NCI-H524 (cell line): ENCODE measurements around the gene BAG1.

Experiments
- DNase-seq, 2 experiments: peaks; one replicate each; lab custom pipeline; 2025; lab: John Stamatoyannopoulos, UW

BAG1 gene

GRCh38 chr9:33241298-33241697 is 23.2 kb downstream of the BAG1 start:
- DNase-seq: no peak

DNA sequence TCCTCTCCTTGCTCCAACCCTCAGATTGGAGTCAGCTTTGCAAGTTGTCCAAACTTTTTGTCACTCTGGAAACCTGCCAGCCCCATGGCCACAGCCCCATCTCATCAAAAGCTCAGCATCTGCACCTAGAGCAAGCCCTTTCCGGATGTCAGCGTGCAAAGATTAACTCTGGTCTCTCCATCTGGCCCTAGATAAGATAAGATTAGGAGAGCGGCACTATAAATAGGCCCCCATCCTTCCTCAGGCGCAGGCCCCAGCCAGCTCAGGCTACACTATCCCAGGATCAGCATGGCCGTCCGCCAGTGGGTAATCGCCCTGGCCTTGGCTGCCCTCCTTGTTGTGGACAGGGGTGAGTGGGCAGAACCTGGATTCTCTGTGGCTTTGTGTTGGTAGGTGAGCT is 24.6 kb downstream of the BAG1 start, which contains the start of gene SPINK4:
Gene SPINK4 (plus strand): TSS at position 247 of the 400 bp plus-strand sequence. CDS start 42 bp downstream, at position 289.
- DNase-seq: peak; percentile 71 to 90

DNA sequence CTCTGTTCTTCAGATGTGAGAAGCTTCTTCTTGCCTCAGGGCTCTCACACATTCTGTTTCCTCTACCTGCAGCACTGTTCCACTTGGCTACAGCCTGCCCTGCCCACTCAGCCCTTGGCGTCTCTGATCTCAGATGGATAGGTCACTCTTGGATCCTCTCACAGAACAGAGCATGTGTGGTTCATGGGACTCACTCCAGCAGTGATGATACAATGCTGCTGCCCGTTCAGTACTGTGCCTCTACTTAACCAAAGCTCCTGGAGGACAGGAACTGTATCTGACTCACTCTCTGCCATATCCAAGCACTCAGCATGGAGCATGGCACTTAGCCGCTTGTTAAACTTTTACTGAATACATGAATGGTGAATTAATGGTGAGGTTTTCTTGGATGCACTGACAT is 27.9 kb downstream of the BAG1 start:
- no peak for DNase-seq

- DNase-seq: no peak
These were observed 29.7 kb downstream of the BAG1 start for GRCh38 chr9:33234511-33235467.

DNA sequence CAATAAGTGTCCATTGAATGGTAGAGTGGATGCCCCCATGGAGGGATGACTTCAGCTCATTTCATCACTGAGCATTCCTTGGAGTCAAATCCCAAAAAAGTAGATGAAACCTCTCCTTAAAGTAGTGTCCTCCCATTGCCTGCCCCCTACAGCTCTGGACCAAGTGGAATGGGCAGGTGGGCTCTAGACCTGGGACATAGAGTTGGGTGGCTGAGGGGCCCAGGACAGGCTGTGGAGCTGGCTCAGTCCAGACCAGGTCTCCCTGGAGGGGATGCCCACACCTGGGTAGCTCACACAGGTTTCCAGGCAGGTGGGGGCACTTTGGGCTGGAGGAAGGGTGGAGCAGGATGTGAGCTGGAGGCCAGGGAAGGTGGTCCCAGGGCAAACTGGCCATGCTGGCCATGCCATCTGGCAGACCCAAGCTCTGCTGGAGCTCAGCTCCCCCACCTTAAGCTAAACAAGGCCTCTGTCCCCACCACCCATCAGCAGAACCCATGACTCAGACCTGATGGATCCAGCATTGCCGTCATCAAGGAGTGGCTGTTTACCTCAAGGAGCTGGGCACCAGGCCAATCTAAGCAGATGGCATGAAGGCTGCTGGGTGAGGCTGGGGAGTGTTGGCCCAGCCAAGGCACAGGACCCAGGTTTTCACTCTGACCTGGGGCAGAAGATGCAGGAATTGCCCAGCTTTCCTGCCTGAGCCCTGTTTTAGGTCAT is 30.7 kb downstream of the BAG1 start:
- DNase-seq: peak; percentile 82 to 93

DNA sequence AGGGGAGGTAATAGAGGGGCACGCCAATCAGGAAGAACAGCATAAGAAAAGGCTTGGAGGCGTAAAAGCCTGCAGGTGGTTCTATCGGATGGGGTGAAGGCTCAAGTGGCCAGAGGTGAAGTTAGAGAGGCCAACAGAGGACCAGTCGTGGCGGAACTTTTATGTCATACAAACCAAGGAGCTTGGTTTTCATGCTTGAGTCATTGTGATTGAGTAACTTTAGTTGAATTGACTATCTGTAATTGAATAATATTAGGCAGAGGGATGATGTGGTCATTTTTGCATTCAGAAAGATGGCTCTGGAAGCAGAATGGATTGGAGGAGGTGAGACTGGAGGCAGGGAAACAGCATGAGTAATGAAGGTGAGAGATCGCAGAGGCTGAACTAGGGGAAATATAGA is 31.7 kb downstream of the BAG1 start:
- no peak for DNase-seq

DNA sequence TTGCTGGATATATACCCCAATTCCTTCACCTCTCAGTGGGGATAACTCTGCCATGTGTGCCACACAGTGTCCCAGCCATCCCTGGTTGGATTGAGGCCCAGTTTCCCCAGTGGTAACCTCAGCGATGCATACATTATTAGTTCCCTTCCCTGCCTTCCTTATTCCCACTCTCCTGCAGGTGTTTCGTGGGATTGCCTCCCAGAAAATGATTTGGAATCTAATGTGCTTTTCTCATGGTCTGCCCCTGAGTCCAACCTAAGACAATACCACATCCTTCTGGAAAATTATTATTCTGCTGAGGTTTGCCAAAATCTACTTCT is 32.9 kb downstream of the BAG1 start:
- DNase-seq: no peak

DNA sequence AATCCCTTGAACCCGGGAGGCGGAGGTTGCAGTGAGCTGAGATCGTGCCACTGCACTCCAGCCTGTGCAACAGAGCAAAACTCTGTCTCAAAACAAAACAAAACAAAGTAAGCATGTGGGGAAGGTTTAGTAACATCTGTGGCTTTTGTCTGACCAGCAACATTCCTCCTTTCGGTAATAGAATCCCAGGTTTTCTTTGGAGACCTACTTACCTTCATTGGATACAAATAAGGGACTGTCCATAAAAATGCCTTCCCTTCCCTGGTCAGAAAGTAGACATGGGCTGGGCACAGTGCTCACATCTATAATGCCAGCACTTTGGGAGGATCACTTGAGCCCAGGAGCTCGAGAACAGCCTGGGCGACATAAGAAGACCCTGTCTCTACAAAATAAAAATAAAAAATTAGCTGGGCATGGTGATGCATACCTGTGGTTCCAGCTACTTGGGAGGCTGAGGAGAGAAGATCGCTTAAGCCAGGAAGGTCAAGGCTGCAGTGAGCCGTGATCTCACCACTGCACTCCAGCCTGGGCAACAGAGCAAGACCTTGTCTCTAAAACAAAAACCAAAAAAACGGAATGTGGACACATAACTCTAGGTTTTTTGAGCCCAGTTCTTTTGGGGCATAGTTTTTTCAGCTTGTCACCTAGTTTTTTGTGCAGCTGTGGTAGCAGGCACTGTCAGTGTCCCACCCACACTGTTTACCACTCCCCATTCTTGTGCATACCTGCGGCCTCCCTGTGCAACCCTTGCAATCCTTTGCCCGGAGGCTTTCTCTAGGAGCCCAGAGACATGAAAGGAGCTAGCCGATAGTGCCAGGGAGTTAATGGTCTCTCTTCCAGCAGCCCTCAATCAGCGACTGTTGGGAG is 33.5 kb downstream of the BAG1 start:
- no peak for DNase-seq

GRCh38 chr9:33229359-33230114 is 35.0 kb downstream of the BAG1 start:
- peak in 1 of 2 experiments; percentile 20 for DNase-seq

GRCh38 chr9:33228606-33229005 is 35.9 kb downstream of the BAG1 start:
- no peak for DNase-seq

DNA sequence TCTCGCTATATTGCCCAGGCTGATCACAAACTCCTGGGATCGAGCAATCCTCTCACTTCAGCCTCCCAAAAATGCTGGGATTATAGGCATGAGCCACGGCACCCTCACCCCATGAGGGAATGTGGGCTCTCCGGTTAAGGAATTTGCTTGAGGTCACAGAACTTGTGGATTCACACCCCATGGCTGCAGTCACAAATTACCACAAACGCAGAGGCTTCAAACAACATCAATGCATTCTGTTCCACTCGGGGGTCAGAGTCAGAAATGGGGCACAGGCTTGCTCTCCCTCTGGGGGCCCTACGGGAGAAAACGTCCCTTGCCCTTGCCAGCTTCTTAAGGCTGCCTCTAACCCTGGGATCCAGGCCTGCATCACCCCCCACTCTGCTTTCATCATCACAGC is 36.8 kb downstream of the BAG1 start:
- DNase-seq: no peak

DNA sequence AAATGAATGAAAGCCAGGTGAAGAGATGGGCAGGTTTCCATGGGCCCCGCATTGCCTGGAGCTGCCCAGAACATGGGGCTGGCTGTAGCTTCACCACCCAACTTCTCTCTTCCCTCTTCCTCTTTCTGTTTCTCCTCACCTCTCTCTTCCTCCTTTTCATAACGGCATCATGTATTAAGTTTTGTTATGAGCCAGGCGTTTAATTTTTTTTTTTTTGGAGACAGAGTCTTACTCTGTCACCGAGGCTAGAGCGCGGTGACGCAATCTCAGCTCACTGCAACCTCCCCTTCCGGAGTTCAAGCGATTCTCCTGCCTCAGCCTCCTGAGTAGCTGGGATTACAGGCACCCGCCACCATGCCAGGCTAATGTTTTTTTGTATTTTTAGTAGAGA is 37.5 kb downstream of the BAG1 start:
- no peak for DNase-seq

DNA sequence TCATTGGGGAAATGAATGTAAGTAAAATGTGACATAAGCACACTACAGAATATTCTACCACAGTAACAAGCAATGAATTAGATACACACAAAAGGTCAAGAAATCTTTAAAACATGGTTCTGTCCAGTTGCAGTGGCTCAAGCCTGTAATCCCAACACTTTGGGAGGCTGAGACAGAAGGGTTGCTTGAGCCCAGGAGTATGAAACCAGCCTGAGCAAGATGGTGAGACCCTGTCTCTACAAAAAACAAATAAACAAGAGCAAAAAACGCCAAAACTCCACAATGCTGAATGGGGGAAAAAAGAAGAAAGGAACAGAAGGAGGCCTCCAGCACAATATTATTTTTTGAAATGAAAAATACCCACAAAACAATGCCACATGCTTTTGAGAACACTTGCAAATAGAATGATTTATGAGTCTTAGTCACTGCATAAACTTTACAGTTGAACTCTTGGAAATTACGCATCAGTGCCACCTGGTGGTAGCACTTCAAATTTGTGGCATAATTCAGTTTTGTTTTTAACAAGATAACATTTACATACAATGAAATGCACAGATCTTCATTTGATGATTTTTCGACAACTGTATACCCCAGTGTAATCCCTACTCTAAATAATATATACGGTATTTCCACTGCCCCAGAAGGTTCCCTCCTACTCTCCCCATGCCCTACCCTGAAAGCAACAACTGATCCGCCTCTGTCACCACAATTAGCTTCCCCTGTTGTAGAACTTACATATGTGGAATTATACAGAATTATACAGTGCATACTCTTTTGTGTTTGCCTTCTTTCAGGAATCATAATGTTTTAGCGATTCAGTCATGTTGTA is 39.0 kb downstream of the BAG1 start:
- DNase-seq: peak in 1 of 2 experiments; percentile 55

GRCh38 chr9:33223696-33224095 is 40.8 kb downstream of the BAG1 start:
- DNase-seq: no peak

DNA sequence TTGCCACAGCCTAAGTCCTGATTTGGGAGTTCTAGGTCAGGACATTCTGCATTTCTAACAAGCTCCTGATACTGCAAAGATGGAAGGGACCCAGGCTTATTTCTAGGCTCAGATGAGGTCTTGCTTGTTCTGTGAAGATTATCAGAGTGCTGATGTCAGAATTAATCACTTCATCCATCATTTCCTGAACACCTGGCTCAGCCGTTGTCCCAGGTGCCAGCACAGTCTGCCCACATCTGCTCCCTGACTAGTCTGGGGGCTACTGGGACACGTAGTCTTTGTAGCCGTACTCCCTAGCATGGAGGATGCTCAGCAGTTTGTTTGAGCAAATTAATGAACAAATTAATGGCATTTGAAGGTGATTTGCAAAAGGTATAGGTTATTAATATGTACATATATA is 42.5 kb downstream of the BAG1 start:
- DNase-seq: peak in 1 of 2 experiments; percentile 34

- no peak for DNase-seq
These were observed 43.0 kb downstream of the BAG1 start for GRCh38 chr9:33221568-33221884.

- DNase-seq: no peak
These were observed 43.6 kb downstream of the BAG1 start for GRCh38 chr9:33220681-33221567.

GRCh38 chr9:33211695-33212393 is 52.7 kb downstream of the BAG1 start:
- DNase-seq: no peak
